A673 (cell line): ENCODE results near the gene PLOD2. TPM values are rescaled to one million over a fixed set of nuclear protein-coding genes. Genes with fewer than 3 reads are reported as not detected.

Source experiments
- BruUV-seq: library from RNA; stranded (reverse); fragments of 400-500 nt; replicated peaks from 2 replicates; lab custom pipeline; 2021; lab: Mats Ljungman, UMichigan
- CTCF ChIA-PET: fragments of 300-600 bp; sonication (Branson Sonifier 250); formaldehyde crosslinking; loops from one replicate; lab custom pipeline; 2022; ENCODE audit warnings: antibody characterized with exemption; lab: Charles Lee
- POLR2A ChIA-PET: fragments of 300-600 bp; sonication (Branson Sonifier 250); formaldehyde crosslinking; loops from one replicate; lab custom pipeline; 2022; ENCODE audit warnings: antibody characterized with exemption; ENCODE audit not compliant: low non-redundant PET; lab: Charles Lee
- DNase-seq: peaks from one replicate; pipeline ENCODE4 v3.0.0-alpha.2; 2015; ENCODE audit warnings: low spot score
- H3K27ac ChIP-seq: fragments of 200-600 bp; sonication (generic); 2 replicates; pipeline ENCODE4 v1.5.1; 2016; ENCODE audit warnings: mixed run types, low read depth, mild to moderate bottlenecking, mixed read lengths, antibody characterized with exemption, low read length; ENCODE audit not compliant: poor library complexity, severe bottlenecking
- H3K27me3 ChIP-seq: fragments of 200-600 bp; sonication (generic); replicated peaks from 2 replicates; pipeline ENCODE4 v1.6.1; 2017; ENCODE audit warnings: mixed run types, low read depth, mild to moderate bottlenecking, mixed read lengths, antibody characterized with exemption, low read length; ENCODE audit not compliant: insufficient read depth, poor library complexity
- H3K36me3 ChIP-seq: fragments of 200-600 bp; sonication (generic); 2 replicates; pipeline ENCODE4 v1.6.1; 2016; ENCODE audit warnings: mixed run types, mild to moderate bottlenecking, mixed read lengths, antibody characterized with exemption, low read length; ENCODE audit not compliant: insufficient read depth, poor library complexity, severe bottlenecking
- H3K4me1 ChIP-seq: fragments of 200-600 bp; sonication (generic); 2 replicates; pipeline ENCODE4 v1.6.1; 2017; ENCODE audit warnings: mixed run types, mild to moderate bottlenecking, mixed read lengths, antibody characterized with exemption, low read length; ENCODE audit not compliant: insufficient read depth, poor library complexity, severe bottlenecking
- H3K4me3 ChIP-seq: fragments of 200-600 bp; sonication (generic); 2 replicates; pipeline ENCODE4 v1.5.1; 2016; ENCODE audit warnings: low read depth, mixed run types, mild to moderate bottlenecking, mixed read lengths, low read length; ENCODE audit not compliant: poor library complexity, severe bottlenecking
- H3K9me3 ChIP-seq: fragments of 200-600 bp; sonication (generic); 2 replicates; pipeline ENCODE4 v1.6.1; 2016; ENCODE audit warnings: mixed run types, low read depth, mild to moderate bottlenecking, mixed read lengths, antibody characterized with exemption, low read length; ENCODE audit not compliant: poor library complexity, severe bottlenecking
- EZH2 ChIP-seq: fragments of 200-600 bp; sonication (generic); IDR thresholded peaks from 2 replicates; pipeline ENCODE4 v1.6.1; 2017; ENCODE audit warnings: borderline replicate concordance, low read depth, mild to moderate bottlenecking, mixed read lengths, antibody characterized with exemption, low read length; ENCODE audit not compliant: poor library complexity, severe bottlenecking
- intact Hi-C: fragments of 100-400 bp; cut with micrococcal nuclease; formaldehyde crosslinking; loops from one replicate; pipeline ENCODE4 v1.10.0; 2022; ENCODE audit not compliant: unreplicated experiment
- total RNA-seq: library from RNA; stranded (reverse); gene quantifications from 2 replicates; pipeline ENCODE4 v1.2.3, GENCODE V29; 2021
- TF ChIP-seq, protein P1 (sequence below): fragments of 300-800, 200-600 bp; sonication (generic); conservative IDR thresholded peaks from 2 replicates; pipeline ENCODE4 v1.5.1; 2017; ENCODE audit warnings: low read depth, mild to moderate bottlenecking, antibody characterized with exemption, low read length, moderate library complexity, mixed read lengths

Gene PLOD2
- total RNA-seq, 1 experiment from 2014 or later = 34.6 TPM

DNA sequence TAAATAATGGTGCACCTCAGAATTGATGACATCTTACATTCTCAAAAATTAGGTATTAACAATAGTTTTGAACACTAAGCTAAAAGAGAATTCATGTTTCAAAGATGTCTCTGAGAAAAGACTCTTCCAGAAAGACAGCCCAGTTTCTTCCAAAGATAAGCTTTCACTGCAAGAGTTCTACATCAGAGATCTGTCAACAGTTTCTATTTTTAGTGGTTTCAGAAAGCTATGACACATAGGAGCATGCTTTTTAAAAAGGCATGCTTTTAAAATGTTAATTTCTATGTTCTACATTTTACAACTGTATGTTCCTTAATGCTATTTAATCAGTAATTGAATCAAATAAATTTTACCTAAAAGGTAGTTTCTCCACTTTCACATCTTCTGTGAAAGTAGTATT is 88.2 kb downstream of the PLOD2 start:
- H3K27me3 ChIP-seq = no peaks in the 10 kb centered on the region
- no peak for DNase-seq
- no peaks in the 10 kb centered on the region for H3K36me3 ChIP-seq
- no TSS peak for BruUV-seq
- no peak overlapping the region for H3K27ac ChIP-seq
- intact Hi-C loops = no loop called here
- ChIA-PET POLR2A (no interaction called here), CTCF (no interaction called here)
- H3K4me1 ChIP-seq = no peaks in the 10 kb centered on the region
- no peaks in the 10 kb centered on the region for H3K9me3 ChIP-seq
- H3K4me3 ChIP-seq = no peak overlapping the region
- TF ChIP-seq, protein P1, sequence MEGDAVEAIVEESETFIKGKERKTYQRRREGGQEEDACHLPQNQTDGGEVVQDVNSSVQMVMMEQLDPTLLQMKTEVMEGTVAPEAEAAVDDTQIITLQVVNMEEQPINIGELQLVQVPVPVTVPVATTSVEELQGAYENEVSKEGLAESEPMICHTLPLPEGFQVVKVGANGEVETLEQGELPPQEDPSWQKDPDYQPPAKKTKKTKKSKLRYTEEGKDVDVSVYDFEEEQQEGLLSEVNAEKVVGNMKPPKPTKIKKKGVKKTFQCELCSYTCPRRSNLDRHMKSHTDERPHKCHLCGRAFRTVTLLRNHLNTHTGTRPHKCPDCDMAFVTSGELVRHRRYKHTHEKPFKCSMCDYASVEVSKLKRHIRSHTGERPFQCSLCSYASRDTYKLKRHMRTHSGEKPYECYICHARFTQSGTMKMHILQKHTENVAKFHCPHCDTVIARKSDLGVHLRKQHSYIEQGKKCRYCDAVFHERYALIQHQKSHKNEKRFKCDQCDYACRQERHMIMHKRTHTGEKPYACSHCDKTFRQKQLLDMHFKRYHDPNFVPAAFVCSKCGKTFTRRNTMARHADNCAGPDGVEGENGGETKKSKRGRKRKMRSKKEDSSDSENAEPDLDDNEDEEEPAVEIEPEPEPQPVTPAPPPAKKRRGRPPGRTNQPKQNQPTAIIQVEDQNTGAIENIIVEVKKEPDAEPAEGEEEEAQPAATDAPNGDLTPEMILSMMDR = no peak
- no peak for TF ChIP-seq EZH2

DNA sequence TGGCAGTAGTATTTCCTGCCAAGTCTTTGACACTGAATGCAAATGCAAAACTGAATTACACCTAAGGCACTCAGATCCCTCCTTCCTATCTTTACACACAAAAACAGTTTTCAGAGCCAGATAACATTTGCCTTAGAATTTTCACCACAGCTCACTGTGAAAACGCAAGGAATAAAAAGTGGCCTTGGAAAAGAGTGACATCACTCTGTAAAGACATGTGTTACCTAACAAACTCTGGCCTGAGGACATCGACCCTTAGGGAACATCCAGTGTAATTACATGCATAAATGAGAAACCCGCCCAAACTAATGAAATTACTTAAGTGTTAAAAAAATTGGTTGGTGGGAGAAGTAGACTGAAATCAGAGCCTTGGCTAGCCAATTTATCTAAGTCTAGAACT is 88.9 kb downstream of the PLOD2 start:
- H3K4me1 ChIP-seq = no peaks in the 10 kb centered on the region
- TF ChIP-seq, protein P1 = no peak
- TF ChIP-seq EZH2 = no peak
- no peaks in the 10 kb centered on the region for H3K36me3 ChIP-seq
- POLR2A ChIA-PET = no interaction called here
- H3K27me3 ChIP-seq = no peaks in the 10 kb centered on the region
- no peak for DNase-seq
- H3K27ac ChIP-seq = no peak overlapping the region
- H3K4me3 ChIP-seq = no peak overlapping the region
- intact Hi-C loops = no loop called here
- BruUV-seq = no TSS peak
- H3K9me3 ChIP-seq = no peaks in the 10 kb centered on the region
- CTCF ChIA-PET = no interaction called here

DNA sequence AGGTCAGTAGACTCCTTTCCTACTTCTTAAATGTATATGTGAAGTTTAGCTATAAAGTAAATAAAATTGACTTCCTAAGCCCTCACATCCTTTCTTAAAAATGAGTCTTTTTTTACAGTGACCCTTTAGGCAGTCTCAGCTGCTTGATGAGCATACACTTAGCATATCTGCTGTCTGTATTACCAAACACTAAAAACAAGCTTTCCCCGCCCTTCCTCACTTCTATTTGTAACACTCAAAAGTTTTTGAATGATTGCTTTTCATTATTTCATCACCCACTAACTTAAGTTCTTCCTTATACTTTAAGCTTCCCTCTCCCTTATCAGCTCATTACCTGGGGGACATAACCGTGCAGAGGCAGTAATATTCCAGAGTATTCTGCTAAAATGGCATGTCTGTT is 89.4 kb downstream of the PLOD2 start:
- no peak for DNase-seq
- TF ChIP-seq EZH2 = no peak
- H3K36me3 ChIP-seq = no peaks in the 10 kb centered on the region
- intact Hi-C loops = no loop called here
- no TSS peak for BruUV-seq
- H3K4me3 ChIP-seq = no peak overlapping the region
- H3K9me3 ChIP-seq = no peaks in the 10 kb centered on the region
- no peak overlapping the region for H3K27ac ChIP-seq
- POLR2A ChIA-PET = no interaction called here
- no peaks in the 10 kb centered on the region for H3K27me3 ChIP-seq
- CTCF ChIA-PET = no interaction called here
- no peaks in the 10 kb centered on the region for H3K4me1 ChIP-seq

DNA sequence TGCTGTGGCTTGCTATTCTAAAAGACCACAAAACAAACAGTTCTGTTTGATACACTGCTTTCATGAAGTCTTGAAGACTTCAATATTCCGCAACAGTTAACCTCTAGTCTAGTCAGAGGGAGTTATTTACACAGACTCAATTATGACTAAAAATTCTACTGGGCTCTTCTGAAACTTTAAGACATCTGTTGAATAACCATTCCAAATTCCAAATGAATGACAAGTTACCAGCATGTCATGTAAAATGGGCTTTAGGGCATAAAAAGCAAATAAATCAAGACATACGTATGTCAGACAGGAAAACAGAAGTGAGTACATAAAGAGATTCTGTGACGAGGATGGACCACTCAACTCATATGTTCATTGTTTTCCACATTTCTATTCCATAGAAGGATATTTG is 93.9 kb downstream of the PLOD2 start:
- intact Hi-C loops = loop anchor here (5.0 to 10.0 kb wide), 2 partner anchors 80 to 518 kb away; no protein-coding TSS in a partner anchor
- no peaks in the 10 kb centered on the region for H3K27me3 ChIP-seq
- no peaks in the 10 kb centered on the region for H3K4me1 ChIP-seq
- DNase-seq = no peak
- no peak overlapping the region for H3K27ac ChIP-seq
- CTCF ChIA-PET = no interaction called here
- no peaks in the 10 kb centered on the region for H3K9me3 ChIP-seq
- no peak overlapping the region for H3K4me3 ChIP-seq
- POLR2A ChIA-PET = no interaction called here
- TF ChIP-seq EZH2 = no peak
- TF ChIP-seq, protein P1 = no peak
- no TSS peak for BruUV-seq
- no peaks in the 10 kb centered on the region for H3K36me3 ChIP-seq
